ENCODE measurements around the gene APOBEC2.
A peak's percentile ranks its signal among the peaks of the same experiment; 100 is the strongest.

APOBEC2 gene

DNA sequence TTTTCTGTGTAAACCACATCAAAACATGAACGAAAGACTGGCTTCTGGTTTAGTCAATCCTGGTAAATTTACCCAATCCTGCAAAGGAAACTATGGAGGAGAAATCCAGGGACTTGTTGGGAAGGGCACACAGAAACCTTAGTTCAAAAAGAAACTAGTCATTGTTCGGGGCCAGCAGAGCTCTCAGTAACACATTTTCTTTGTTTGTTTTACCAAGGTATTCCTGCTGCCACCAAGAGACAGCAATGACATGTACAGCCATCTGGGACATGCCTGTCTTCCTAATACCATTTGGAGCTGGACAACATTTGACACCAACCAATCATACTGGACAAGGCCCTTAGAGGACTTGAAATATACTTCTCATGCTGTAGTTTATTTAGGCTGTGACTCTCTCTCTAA, 10.9 kb downstream of the APOBEC2 start:
- DNase-seq, result no peak

DNA sequence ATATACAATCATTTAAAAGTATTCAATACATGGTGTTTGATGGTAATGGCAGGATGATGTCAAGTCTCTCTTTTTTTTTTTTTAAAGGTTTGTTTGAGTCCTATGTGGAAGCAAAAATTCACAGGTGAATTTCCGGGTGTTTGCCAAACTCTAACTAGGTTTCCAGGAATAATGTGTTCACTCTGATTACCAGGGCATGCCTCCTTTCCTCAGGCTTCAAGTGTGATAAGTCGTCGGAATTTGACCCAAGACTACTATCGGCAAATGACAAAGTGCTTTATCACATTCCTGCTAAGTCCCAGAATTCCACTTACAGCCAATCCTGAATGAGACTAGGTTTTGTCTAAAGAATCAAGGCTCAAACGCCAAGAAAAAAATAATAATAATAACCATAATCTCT, 11.8 kb downstream of the APOBEC2 start:
- no peak for DNase-seq

DNA sequence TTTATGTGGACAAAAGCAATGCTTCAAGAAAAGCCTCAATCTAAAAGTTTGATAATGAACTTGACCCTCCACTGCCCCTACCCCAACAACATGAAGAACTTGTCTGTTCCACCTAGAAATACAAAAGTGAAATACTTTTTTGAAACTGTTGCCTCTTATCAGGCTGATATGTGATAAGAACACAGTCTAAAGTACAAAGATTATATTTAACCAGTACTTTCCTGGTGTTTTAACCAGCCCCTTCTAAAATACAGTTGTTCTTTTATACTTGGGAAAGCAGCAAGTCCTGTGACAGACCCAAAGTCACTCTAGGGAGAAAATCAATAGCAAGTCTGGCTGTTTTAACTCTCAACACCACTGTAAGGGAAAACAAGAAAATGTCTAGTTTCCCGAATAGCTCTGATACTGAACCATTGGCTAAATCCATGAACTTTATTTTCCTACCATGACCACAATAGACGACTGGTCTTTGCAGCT, 12.6 kb downstream of the APOBEC2 start:
- DNase-seq, result no peak

DNA sequence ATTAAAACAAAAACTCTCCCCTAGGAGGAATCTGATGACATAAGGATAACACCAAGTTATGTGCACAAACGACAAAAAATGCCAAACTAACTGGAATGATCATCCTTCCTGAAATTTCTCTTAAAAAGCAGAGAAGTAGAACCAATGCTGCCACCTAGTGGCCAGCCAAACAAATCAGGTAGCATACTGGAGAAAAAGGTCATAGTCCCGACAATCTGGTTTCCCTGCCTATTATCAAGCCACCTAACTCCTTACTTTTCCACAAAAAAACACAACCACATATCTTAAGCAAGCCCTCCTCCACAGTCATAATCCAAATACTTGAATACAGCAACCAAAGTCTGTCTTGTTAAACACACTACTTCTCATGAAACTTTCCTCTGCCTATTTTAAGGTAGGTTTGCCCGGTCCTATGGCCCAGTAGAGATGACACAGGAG, 13.9 kb downstream of the APOBEC2 start:
- peak; percentile 40 for DNase-seq

DNA sequence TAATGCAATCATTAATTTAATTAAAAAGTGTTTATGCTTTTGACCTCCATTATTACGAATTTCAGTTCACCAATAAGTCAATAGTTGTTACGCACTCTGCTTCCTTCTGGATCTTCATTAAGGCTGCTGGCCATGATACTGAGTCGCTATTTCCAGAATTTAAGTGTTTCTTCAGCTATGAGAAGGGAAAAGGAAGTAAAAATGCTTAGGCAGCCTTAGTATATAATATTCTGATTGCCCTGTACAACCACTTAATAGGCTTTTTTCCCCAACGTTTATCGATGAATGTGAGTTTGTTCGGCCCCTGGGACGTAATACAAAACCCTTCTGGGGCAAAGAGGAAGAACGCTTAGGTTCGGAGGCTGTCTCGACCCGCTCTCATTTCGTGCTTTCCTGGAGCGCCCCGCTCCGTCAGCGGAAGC, 18.5 kb downstream of the APOBEC2 start:
- DNase-seq, result no peak

DNA sequence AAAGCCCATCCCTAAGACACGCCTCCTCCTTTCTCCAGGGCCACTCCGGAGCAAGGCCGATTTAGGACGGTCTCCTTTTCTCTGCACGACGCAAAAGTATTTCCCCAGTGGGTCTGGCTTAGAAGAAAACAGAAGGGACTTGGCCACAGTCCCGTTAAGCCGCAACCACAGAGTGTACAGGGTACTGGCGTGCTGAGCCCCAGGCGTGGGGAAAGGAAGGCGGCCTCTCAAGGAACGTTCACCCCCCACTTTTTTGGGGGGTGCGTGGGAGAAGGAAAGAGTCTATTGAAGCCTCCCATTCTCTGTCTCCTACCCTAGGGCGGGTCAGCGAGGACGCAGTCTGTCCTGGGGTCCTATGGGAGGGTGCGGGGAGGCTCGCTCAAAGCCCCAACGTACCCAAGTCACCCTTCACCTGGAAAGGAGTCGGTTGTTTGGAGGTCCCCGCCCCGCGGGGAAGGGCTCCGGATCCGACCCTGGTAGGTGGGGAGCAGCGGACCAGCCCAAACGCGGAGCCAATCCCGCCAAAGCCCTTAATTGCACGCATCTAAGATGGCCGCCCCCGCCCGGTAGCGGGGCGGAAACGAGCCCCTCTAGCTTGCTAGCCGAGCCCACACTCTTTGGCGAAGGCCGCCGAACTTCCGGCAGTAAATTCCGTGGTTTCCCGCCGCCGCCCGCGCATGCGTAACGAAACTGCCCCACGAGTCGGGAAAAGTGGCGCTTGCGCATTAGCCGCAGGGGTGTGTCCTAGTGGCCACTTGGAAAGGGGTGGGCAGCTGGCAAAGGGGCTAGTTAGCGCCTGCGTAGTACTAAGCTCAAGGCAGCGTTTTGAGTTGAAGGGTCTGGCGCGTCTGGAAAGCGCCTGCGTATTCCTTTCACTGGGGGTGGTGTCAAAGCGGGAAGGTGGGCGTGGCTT, 19.2 kb downstream of the APOBEC2 start, which contains the start of gene OARD1:
Gene OARD1, minus strand, starts transcription at position 434 of the 913 bp plus-strand sequence. CDS start 722 bp downstream, outside the sequence.
- peak; percentile 100 for DNase-seq

DNA sequence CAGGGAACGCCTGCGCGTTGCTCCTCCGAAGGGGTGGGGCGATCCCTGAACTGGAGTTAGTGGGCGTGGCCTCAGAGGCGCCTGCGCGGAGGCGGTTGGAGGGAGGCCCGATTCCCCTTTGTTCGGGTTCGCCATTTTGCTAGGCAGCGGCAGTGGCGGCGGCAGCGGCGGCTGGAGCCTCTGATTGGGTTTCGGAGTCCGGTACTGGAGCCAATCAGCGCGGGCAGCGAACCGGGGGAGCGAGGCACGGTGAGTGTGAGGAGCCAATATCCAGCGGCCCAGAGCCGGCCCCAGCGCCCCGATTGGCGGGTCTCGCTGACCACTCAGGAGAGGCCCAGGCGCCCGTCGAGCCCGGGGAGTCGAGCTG, 19.8 kb downstream of the APOBEC2 start, which contains the start of gene NFYA:
Gene NFYA, plus strand, starts transcription at position 139 of the 367 bp plus-strand sequence. CDS start 6,116 bp downstream, outside the sequence.
- peak; percentile 100 for DNase-seq

DNA sequence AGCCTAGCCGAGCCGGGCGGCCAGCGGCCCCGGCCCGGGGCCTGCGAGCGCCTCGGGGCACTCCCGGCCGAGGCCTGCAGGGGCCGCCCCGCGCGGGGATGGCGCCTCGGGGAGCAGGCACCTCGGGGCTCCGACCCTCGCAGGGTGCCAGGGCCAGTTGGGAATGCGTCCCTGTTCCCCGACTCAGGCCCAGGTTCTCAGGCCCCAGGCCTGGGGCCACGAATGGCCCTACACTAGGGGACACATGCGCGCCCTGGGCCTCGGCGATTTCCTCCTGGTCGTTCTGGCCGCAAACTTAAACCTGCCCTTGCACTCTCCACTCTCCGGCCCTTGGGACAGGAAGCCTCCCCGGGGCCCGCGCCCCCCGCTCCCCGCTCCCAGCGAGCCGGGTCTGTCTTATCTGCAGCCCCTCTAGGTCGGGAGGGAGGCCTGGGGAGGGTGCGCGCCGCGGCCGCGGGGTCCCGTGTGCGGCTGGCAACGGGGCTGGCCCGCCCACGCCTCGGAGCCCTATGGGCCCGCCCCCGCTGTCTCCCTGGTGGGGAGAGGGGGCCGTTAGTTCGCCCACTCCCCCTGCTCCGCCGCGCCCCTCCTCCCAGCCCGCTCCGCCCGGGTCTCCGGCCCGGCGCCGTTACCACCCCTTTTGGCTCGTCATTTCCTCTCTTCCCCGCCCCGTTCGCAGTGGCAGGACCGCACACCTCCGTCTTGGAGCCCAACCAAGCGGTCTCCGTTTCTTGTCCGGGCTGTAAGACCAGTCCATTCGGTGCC, 20.4 kb downstream of the APOBEC2 start:
- DNase-seq, result peak; percentile 74

DNA sequence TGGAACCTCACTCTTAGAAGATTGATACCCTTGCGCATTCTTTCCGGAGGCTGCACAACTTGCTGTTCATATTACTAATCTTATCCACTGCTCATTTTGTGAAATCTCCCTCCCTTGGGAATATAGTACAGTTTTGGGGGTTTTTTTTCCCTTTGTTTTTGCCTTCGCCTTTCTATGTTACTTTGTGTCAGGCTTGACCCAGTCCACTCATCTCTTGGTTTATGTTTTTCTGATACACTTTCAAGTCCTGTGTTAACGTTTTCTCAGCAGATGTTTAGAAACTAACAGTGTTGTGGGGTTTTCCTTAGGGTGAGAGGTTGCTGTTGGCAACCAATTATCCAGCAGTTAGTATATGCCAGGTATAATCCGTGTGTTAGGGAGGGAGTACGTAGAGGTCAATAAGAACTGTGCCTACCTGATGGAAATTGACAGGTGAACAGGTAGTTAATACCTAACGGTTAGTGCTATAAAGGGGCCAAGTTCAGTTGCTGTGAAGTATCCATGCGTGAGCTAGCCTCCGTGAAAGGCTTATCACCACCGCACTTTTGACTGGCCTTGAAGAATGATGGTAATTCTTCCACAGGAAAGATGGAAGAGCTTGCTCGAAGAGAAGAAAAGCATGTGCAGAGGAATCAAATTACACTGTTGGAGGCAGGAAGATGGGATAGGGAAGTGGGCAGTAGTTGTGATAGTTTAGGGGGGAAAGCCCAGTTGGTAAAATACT, 21.1 kb downstream of the APOBEC2 start:
- no peak for DNase-seq

DNA sequence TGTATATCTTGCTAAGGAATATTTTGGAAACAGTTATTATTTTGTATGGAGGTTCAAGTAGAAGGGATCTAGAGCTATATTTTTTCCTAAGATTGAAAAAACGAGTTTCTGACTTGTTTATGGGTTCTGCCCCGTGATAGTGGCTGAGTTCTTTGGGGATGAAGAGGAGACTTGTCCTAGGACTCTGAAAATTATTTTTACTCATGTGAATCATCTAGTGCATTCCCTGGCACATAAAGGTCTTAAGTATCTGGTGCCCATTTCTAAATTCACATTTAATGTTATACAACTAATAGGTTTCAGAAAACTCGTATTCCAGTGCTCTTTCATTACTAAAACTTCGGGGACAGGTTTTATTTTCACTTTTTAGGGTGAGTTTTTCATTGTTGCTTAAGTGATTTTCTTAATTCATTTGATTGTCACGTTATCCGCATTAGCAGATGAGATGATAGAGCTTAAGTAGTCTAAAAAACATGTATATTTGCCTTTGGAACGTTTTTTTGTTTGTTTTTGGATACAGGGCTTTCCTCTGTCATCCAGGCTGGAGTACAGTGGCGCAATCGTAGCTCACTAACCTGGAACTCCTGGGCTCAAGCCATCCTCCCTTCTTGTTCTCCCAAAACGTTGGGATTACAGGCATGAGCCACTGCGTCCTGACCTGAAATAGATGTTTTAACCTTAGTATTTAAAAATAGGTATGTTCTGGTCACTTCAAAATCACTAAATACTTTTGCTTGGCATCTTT, 21.9 kb downstream of the APOBEC2 start:
- DNase-seq, result no peak

DNA sequence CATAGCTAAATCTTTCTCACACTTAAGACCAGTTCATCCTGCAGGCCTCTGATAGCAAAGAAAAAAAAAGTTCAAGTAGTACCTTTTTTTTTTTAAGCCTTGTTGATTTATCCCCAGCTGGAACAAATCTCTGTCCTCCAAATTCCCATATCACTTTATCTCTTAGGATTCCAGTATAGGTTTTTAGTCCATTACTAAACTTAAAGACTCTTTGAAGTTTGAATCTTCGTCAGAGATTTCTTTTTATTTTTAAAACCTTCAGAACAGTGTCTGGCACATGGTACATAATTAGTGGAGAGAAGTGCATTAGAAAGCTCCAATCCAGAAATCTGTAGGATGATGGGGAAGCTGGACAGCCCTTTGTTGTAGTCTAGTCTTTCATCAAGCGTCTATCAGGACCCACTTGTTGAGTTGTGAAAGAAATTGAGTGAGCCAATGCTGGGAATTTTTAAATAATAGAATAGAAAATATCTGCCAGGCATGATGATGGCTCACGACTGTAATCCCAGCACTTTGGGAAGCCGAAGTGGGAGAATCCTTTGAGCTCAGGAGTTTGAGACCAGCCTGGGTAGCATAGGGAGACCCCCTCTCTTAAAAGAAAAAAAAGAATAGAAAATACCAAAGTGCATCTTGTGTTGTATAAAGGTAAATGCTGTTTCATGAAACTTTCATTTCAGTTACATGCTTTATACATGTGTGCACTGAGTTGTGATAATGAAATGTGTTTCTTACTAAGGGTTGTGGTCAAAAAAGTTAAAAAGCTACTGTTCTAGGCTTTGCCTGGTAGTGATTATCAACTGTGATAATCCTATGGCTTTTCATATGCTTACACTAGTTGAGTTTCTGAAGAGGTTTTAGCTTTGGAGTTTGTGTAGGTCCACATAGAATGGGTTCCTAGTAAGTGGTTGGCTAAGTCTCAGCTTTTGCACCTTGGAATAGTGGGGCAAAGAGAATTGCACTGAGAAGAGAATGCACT, 22.9 kb downstream of the APOBEC2 start:
- no peak for DNase-seq

DNA sequence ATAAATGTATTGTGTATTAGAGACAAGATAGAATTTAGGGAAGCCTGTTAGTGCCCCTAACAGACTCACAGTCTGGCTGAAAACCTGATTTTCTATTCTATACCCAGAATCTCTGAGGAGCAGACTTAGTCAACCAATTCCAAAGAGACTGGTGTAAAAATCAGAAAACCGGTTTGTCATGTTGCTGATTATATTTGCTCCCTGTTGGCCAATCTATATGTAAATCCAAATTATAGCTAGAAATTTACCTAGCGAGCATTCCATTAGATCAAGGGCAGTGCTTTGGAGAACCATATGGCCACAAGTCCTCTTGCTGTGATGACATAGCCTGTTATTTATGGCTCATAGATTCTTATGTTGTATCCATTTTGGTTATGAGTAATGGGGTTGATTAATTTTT, 24.5 kb downstream of the APOBEC2 start:
- DNase-seq, result no peak

DNA sequence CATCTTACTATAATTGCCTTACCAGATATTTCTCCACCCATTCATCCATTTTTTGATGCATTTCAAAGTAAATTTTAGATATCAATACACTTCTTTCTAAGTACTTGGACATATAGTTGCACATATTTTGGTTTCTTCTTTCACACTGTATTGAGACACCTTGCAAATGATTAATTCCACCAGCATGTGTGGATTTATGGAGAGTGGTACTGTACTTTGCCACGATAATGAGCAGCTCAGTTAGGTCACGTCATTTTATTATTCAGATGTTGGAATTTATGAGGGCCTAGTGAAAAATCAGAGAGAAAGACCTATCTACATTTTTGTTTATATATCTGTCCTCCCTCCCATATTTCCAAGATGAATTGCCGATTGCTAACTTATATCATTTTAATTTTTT, 25.1 kb downstream of the APOBEC2 start:
- DNase-seq, result no peak

DNA sequence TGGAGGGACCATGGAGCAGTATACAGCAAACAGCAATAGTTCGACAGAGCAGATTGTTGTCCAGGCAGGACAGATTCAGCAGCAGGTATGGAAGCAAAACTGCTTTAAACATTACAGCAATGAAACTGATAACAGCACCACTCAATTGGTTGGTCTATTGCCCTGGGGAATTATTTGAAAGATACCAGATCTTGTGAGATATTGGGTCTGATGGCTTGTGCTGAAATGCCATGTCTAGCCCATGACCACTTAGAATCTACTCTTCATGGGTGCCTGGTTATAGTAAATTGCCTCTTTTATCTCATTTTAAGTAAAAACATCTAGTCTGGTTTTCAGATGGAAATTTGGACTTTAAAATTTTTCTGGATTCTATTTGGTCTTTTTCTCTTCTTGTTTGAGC, 26.1 kb downstream of the APOBEC2 start:
- no peak for DNase-seq

DNA sequence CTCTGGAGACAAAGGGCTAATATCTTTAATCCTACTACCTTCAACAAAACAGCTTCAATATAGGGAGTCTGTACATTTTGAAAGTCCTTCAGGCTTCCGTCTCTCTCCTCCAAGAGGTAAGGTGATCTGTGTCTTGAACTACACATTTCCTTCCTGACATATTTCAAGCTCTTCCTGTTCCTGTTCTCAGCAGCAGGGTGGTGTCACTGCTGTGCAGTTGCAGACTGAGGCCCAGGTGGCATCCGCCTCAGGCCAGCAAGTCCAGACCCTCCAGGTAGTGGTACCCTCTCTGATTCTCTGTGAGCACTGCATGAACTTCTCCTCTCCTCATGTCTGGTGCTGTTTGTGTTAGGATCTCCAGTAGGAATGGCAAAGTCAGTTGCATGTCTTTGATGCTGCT, 27.6 kb downstream of the APOBEC2 start:
- no peak for DNase-seq

DNA sequence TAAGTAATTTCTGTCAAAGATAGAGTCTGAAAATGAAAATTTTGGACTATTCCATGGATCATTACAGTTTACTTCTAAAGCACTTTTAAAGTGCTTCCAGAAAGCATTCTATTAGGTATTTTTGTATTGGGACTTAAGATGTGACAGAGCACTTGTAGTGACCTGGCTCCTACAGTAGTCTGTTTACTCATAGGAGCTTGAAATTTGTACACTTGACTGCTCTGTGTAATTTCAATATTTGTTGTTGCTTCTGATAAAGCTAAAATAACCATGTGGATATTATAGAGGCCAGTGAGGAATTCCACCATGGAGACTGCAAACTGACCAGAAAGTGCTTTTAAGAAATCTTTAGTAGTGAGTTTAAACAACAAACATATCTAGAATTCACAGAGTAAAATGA, 30.1 kb downstream of the APOBEC2 start:
- no peak for DNase-seq

DNA sequence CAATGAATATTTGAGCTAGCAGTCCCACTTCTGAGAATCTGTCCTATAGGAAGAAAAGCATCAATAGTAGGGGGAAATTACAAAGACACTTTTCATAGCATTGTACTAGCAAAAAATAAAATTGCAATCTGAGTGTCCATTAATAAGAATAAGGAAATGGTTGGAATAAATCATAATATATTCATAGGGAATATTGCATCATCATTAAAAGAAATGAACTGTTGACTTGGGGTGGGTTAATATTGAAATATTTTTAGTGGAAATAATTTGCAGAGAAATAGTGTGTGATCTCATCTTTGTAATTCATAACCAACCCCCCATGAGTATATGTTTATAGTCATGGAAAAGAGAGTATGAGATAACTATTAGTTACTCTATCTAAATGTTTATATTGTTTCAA, 32.2 kb downstream of the APOBEC2 start:
- no peak for DNase-seq

DNA sequence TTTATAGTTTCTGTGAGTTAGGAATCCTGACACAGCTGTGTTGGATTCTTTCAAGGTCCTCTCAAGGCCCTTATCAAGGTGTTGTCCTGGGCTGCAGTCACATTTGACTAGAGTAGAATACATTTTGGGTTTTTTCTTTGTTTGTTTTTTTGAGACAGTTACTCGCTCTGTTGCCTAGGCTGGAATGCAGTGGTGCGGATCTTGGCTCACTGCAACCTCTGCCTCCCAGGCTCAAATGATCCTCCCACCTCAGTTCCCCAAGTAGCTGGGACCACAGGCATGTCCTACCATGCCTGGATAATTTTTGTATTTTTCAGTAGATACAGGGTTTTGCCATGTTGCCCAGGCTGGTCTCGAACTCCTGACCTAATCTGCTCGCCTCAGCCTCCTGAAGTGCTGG, 35.4 kb downstream of the APOBEC2 start:
- no peak for DNase-seq

DNA sequence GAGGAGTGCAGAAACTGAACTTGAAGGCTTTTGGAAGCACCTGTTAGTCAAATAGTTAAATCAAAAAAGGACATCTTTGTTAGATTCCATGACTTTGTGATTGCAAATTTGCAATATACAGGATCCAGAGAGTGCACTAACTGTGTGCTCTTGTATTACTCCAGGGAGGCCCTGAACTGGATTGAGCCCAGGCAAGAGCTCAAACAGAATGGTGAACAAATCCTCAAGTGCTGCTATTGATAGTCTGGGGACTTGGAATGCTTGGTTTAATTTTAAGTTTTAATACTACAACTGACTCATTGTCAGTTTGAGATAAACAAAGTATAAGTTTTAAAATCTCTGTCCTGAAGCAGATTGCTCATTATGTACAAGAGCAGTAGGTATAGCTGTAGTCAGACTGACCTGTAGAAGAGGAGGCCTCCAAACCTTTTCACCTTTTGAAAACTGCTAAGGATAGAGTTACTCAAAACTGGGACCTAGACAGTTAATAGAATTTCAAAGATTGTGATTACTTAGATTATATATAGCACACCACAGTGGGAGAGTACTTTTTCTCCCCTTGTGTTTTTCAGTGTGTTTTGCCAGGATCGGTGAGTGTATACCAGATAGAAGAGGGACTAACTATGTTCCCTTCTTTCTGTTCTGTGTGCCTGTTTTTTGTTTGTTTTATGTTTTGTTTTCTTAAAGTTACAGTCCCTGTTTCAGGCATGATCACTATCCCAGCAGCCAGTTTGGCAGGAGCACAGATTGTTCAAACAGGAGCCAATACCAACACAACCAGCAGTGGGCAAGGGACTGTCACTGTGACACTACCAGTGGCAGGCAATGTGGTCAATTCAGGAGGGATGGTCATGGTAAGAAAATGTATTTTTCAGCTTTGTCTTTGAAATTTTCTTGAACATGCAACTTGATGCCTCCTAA, 38.1 kb downstream of the APOBEC2 start:
- DNase-seq, result no peak

All from NCI-H774 (cell line).